T-helper 9 cell (primary cell): ENCODE results near the gene TNS3.
"Not testable (repeated sequence)": the region's sequence is repeated elsewhere in the genome, so short reads cannot be mapped to it uniquely, and the experiment has no call there.

Experiments used
- DNase-seq: peaks from one replicate; pipeline ENCODE4 v3.0.0-alpha.2; 2020
- total RNA-seq, 2 donors: gene quantifications; one replicate each; lab custom pipeline; 2026; lab: John Stamatoyannopoulos, UW

TNS3 gene
- total RNA-seq = 0 to 0.07 reads per million in 2 donors

DNA sequence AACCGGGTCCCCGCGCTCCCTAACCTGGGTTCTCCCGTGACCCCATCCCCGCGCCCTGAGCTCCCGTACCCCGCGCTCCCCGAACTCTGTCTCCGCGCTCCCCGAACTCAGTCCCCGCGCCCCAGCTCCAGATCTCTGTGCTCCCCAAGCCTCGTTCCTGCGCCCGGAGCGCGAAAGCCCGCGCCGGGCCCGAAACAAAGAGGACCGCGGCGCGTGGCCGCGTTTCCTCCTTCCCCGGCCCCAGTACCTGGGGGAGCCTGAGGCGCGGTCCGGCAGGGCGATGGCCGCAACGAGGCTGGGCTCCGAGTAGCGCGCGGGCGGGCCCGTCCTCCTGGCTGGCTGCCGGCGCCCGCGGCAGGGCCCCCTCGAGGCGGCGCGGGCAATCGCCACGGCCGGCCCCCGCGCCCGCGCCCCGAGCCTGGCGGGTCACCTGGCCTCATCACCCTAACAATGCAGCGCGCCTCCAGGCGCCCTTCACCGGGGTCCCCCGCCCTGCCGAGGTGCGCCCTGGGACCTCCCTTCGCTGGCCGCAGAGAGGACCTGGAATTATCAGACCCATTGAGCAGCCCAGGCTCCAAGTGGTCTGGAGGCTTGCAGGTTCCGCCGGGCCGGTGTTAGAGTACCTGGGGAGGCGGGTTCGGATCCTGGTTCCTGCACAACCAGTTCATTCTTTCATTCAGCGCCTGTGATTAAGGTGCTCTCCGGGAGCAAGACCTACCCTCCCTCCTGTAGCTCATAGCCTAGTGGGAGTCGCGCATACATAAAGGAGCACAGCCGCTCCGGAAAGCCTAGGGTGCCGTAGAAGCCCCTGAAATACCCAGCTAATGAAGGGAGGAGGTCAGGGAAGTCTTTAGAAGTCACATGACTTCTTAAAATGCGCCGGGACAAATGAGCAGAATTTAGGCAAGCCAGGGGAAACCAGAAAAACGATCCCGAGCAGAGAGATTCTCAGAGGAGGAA is at the start of gene TNS3:
TSS of gene TNS3 (minus strand) at position 308 of the 960 bp plus-strand sequence. CDS start 142,475 bp downstream, outside the sequence.
- DNase-seq = no peak

DNA sequence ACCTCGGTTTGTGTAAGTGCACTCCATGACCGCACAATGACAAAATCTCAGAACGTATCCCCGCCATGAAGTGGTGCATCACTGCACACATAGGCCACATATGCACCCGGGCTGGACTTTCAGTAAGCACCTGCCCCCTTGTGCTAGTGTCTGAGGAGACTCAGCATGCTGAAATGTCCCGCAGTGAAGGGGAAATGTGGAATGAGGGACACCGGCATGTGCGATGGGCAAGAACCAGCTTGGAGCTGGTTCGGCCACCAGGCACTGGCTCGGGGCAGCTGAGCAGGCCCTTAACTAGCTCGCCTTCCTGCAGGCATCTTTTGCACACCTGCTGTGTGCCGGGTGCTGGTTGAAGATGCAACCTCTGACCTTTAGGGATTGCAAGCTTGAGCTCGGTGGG is 49.8 kb upstream of the TNS3 start:
- DNase-seq = no peak

DNA sequence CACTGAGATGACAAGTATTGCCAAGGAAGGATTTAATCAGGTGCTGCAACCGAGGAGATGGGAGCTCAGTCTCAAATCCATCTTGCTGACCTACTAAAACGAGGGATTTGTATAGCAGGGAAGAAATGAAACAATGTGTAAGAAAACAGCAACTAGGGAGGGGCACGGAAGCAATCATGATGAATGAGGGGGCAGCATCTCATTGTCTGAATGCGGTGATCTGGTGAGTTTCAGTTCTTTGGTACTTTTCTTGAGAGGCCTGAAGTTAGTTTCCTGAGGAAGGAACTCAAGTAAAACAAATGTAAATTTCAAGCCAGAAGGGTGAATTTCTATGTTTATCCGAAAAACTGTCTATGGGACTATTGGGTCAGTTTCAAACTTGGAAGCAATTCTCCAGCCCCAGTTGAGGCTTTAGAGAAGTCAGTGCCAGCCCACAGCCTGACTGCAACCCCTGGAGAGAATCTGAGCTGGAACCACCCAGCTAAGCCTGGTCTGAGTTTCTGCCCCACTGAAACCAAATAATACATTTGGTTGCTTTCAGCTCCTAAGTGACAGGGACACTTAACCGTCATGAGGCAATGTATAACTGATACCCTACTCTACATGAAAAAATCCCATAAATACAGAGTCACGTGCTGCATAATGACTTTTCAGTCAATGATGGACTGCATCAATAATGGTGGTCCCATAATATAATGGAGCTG is 45.8 kb upstream of the TNS3 start:
- no peak for DNase-seq

DNA sequence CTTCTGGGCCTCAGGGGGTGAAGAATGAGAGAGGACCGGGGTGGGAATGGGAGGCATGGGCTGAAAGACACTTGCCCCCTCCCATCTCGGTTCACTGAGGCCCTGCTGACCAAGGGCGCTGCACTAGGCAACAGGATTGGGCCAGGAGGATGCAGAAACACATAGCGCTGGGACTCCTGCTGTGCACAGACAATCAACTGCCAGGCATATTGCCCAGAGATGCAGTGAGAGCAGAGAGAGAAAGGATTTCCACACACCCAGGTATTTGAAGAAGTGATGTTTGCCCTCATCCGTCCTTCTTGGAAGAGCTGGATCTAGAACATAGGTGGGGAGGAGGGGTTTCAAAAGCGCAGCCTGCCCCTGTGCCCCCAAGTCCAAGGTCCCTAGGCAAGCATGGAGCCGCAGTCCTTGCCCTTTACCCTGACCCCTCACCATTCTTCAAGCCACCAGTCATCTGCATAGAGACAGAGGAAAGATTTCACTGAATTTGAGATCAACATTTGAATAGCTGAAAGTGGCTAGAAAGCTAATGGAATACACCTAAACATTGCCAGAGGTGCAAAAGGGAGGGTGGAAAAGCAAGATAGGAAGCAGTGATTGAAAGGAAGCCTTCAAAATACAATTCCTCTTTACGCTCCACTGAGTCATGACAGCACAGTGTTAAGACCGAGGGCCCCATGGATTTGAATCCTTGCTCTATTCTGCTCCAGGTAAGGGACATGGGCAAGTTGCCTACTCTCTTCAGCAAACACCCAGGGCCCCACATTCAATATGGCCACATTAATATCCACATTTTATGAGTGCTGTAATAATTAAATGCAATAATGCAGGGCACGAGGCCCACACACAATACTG is 44.2 kb upstream of the TNS3 start:
- DNase-seq = no peak

DNA sequence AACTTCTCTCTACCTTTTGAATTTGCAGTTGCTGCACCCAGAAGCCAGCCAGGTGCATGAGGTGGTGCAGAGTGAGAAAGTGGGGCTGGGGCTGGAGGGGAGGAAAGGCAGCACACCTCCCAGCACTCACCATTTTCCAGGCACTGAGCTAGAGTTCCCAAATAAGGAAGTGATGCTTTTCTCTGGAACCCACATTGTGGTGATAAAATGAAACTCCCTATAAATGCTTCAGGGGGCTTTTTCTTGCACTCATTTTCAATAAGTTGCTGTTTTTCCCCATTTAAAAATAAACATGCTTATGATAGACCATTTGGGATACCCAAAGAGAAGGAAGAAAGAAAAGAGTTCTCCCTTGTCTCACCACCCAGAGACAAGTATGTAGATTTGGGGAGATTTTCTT is 42.8 kb upstream of the TNS3 start:
- no peak for DNase-seq

DNA sequence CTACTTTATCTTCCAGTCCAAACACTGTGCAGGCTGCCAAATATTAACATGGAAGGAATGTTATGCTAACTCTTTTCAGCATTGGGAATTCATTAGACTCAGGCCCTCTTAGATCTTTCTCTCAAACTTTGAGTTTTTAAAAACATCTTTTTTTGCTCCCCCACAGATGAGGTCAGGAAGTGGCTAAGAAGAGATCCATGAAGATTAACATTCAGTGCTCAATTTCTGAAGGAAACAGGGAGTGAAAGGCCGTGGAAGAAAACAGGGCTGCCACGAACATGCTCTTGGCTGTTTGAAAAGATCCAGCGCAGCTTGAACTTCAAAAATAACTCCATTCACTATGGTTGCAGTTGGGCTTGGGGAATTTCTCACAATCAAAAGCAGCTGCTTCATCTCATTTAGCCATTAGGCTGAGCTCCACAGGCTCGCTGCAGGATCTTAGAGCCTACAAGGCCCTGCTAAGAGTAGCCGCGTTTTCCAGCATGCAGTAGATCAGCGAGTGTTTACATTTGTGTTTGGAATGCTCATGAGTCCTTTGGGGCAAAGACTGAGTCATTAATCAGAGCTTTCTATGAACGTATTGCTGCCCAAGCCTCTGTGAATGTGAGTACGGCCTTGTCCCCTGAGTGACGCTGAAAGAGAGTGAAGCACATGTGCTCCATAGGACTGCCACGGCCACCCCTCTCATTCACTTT is 41.2 kb upstream of the TNS3 start:
- no peak for DNase-seq

DNA sequence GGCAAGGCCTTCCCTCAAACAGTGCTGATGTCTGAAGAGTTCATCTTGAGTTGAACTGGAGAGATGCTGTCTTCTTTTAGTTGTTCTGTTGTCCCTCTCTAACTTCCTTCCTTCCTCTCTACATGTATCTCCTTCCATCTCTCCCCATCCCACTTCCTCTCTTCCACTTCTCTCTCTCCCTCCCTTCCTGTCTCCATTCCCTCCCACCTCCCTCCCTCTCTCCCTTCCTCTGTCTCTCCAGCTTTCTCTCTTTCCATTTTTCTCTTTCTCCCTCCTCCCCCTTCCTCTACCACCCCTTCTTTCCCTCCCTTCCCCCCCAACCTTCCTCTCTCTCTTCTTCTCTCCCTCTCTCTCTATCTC is 40.7 kb upstream of the TNS3 start:
- no peak for DNase-seq

DNA sequence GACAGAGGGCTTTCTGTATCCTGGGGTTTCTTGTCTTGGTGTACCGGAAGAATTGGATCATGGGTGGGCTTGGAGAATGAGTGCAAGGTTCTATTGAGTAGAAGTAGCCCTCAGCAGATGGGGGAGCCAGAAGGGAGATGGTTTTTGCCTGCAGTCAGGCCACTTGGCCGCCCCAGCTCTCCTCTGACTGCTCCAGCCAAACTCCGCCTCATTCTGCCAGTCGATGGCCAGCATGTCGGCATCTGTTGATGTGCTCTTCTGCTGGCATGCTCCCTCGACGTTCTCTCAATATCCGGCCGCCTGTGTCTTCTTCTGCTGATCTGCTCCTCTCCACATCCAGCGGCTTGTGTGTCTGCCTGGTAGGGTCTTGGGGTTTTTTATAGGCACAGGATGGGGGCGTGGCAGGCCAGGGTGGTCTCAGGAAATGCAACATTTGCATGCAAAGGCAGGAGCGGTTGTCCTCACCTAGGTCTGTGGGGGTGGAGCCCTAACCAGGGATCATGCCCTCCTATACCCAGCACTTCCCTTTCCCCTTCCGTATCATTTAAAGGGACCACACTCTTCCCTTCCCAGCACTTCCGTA is 40.2 kb upstream of the TNS3 start:
- DNase-seq = no peak

DNA sequence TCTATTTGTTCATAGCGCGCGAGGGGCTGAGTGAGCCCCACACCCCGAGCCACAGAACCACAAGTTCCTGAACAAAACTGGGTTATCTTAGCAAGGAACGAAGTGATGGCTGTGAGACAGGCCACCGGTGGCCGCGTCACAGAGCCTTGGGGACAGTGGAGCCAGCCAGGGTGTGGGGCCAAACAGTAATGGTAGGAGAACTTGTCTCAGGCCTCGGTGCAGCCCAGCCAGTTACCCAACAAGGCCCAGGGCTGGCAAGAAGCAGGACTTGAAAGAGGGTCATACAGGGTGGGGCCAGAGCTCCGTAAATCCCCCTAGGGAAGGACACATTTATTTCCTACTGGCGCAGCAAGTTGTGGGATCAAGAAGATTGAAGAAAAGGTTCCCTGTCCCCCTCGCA is 39.4 kb upstream of the TNS3 start:
- no peak for DNase-seq

DNA sequence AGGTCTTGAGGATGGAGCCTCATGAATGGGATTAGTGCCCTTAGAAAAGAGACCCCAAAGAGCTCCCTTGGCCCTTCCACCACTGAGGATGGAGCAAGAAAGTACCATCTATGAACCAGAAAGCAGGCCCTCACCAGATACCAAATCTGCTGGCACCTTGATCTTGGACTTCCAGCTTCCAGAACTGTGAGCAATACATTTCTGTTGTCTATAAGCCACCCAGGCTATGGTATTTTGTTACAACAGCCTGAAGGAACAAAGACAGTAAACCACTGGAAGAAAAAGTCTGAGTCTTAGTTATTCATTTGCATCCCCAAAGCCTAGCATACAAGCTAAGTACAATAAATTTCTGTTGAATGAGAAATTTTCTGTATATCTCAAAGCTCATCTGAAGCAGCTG is 37.9 kb upstream of the TNS3 start:
- no peak for DNase-seq

DNA sequence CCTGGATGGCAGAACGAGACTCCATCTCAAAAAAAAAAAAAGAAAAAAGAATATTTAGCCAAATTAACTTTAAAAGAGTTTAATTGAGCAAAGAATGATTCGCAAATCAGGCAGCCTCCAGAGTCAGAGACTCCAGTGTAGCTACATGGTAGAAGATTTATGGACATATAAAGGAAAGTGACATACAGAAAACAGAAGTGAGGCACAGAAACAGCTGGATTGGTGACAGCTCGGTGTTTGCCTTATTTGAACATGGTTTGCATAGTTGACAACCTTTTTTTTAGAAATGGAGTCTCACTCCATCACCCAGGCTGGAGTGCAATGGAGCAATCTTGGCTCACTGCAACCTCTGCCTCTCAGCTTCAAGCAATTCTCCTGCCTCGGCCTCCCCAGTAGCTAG is 35.2 kb upstream of the TNS3 start:
- no peak for DNase-seq

DNA sequence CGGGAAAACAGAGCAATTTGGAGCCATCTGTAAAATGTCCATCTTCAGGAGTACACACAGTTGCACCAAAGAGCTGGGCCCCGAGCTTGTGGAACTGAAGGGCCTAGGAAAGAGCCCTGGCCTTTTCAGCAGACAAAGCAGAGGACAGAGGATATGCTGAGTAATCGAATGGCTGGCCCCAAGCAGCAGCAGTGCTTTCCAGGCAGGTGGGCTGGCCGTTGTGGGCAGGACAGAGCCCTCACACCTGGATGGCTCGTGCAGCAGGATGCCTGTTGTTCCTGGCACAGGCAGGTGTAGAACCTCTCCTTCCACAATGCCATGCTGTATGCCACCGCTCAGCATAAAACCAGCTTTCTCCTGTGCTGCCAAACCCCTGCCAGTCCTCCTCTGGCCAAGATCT is 32.5 kb upstream of the TNS3 start:
- DNase-seq = no peak

DNA sequence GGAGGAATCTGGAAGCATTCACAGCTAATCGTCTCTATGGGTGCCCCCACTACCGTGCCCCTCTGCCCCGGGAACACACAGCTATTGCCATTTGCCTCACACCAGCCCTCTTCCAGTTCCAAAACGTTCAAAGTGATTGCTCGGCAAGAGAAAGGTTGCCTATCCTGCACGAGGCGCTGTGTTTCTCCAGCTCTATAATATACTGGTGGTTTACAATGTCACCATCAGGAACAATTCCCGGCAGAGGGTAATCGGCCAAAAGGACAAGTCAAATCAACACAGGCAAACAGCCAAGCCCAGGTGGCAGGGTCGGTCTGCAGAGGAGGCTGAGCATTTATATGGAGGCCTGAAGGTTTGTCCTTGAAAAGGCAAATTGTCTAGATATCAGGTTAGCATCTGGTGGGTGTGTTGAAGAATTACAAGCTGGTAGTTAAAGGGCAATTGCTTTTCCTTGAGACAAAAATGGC is 29.2 kb upstream of the TNS3 start:
- no peak for DNase-seq

DNA sequence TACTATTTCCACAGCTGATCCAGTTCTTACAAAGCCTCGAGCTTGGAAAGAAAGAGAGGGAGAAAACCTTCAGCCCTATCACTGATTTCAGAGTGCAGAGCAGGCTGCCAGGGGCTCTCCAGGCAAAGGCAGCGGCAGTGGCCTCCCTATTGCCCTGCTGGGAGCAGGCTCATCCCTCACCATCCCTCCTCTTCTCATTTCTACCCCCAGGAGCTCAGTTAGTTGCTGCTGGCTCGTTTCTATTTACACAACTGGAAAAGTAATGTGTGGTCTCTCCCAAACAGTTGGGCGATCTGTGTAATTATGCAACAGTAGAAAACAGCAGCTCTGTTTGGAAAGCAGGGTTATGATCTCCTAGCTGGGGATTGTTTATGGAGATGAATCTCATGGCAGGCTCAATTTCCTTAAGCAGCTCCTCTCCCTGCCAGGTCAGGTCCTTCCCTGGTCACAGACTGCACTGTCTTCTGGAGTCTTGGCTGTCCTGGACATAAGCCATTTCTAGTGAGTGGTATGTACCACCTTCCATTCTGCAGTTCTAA is 28.7 kb upstream of the TNS3 start:
- DNase-seq = no peak

DNA sequence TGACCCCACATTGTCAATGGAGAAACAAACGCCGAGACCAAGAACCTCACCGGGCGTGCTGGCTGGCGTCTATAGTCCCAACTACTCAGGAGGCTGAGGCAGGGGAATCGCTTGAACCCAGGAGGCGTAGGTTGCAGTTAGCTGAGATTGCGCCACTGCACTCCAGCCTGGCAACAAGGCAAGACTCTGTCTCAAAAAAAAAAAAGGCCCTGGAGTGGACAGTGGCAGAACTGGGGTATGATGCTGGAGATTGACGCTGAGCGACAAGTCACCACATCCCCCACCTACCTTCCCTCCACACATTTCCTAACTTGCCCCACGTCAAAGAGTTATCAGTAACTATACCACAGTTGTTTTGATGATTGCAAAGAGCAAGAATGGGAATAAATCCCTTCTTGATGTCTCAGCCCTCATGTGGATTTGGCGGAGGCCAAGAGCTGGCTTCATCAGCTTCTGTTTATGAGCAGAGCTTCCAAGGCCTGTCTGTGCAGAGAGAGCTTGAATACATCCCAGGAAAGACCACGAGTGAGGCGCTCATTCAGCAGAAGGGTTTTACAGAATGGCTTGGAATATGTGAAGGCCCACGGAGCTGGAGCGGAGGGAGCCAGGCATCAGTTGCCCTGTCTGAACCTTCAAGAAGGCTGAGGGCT is 28.0 kb upstream of the TNS3 start:
- DNase-seq = no peak

DNA sequence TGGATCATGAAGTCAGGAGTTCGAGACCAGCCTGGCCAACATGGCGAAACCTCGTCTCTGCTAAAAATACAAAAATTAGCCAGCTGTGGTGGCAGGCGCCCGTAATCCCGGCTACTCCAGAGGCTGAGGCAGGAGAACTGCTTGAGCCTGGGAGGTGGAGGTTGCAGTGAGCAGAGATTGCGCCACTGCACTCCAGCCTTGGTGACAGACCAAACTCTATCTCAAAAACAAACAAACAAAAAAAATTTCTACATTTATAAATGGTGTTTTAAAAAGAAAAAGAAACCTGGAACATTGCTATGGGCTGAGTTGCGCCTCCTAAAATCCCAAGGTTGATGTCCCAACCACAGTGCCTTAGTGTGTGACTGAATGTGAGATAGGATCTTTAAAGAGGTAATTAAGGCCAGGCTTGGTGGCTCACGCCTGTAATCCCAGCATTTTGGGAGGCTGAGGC is 24.7 kb upstream of the TNS3 start:
- DNase-seq = not testable (repeated sequence)

DNA sequence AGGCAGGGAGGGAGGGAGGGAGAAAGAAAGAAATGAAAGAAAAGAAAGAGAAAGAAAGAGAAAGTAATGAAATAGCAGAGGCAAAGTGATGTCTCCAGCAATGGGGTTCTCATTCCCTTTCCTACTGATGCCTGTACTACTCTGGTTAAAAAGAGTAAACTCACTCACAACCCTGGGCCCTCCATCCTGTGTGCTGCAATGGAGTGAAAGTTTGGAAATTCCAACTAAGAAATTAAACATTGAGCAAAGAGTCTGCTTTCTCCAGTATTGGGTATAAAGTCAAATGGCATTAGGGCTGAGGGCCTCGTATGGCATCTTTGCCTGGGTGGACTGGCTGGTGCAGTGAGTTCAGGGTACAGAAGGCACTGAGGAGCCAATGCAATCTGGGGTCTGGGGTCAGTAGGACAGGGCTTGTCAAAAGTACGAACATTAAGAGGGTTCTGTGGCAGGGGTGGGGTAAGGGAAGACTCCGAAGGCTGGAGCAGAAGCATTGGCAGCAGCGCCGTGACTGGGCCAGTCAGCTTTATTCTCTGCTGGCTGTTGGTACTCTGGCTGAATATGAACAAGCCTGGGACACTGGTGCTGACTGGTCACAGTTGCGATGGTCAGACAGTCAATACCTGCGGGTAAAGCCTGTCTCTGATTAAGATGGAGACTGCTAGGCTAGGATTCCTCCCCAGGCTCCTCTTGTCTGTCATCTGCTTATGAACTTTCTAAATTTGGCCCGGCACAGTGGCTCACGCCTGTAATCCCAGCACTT is 24.1 kb upstream of the TNS3 start:
- DNase-seq = no peak

DNA sequence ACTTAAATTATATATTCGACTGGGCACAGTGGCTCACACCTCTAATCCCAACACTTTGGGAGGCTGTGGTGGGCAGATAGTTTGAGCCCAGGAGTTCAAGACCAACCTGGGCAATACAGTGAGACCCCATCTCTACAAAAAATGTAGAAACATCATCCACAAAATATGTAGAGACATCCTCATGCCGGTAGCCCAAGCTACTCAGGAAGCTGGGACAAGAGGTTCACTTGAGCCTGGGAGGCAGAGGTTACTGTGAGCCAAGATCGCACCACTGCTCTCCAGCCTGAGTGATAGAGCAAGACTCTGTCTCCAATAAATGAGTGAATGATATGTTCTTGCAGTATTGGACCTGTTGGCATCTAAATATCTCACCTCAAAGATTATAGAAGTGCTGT is 22.6 kb upstream of the TNS3 start:
- no peak for DNase-seq

DNA sequence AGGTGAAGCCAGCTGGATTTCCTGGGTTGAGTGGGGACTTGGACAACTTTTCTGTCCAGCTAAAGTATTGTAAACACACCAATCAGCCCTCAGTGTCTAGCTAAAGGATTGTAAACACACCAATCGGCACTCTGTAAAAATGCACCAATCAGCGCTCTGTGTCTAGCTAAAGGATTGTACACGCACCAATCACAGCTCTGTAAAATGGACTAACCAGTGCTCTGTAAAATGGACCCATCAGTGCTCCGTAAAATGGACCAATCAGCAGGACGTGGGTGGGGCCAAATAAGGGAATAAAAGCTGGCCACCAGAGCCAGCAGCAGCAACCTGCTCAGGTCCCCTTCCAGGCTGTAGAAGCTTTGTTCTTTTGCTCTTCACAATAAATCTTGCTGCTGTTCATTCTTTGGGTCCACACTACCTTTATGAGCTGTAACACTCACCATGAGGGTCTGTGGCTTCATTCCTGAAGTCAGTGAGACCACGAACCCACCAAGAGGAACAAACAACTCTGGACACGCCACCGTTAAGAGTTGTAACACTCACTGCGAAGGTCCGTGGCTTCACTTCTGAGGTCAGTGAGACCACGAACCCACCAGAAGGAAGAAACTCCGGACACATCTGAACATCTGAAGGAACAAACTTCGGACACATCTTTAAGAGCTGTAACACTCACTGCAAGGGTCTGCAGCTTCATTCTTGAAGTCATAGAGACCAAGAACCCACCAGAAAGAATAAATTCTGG is 21.8 kb upstream of the TNS3 start:
- DNase-seq = not testable (repeated sequence)
